H9 (cell line): ENCODE measurements around the gene STT3B. TPM values are rescaled to one million over a fixed set of nuclear protein-coding genes. Genes with fewer than 3 reads are reported as not detected.
A peak's percentile ranks its signal among the peaks of the same experiment; 100 is the strongest.

ENCODE experiments used
- DNase-seq: peaks from one replicate; pipeline ENCODE4 v3.0.0-alpha.2; 2017
- H2AFZ ChIP-seq: one replicate; pipeline ENCODE4 v1.6.1; 2013; ENCODE audit warnings: mild to moderate bottlenecking, low read length, control low read depth, moderate library complexity
- H2AK5ac ChIP-seq: 2 replicates; pipeline ENCODE4 v1.6.1; 2013; ENCODE audit warnings: low read length, control low read depth, mixed read lengths; ENCODE audit not compliant: insufficient read length
- H2BK120ac ChIP-seq: one replicate; pipeline ENCODE4 v1.6.1; 2013; ENCODE audit warnings: low read depth, mild to moderate bottlenecking, low read length, control low read depth, inconsistent platforms; ENCODE audit not compliant: poor library complexity, severe bottlenecking
- H2BK12ac ChIP-seq: 2 replicates; pipeline ENCODE4 v1.6.1; 2013; ENCODE audit warnings: low read length, control low read depth, mixed read lengths, low read depth; ENCODE audit not compliant: insufficient read length
- H2BK15ac ChIP-seq: 2 replicates; pipeline ENCODE4 v1.6.1; 2013; ENCODE audit warnings: low read depth, low read length, control low read depth
- H2BK20ac ChIP-seq: one replicate; pipeline ENCODE4 v1.6.1; 2013; ENCODE audit warnings: low read depth, mild to moderate bottlenecking, low read length, control low read depth, inconsistent platforms; ENCODE audit not compliant: poor library complexity, severe bottlenecking
- H2BK5ac ChIP-seq: 2 replicates; pipeline ENCODE4 v1.6.1; 2013; ENCODE audit warnings: low read length, control low read depth, mixed read lengths; ENCODE audit not compliant: insufficient read length
- H3K14ac ChIP-seq: 2 replicates; pipeline ENCODE4 v1.6.1; 2013; ENCODE audit warnings: low read length, control low read depth; ENCODE audit not compliant: insufficient read depth
- H3K18ac ChIP-seq: 2 replicates; pipeline ENCODE4 v1.6.1; 2013; ENCODE audit warnings: low read depth, mild to moderate bottlenecking, mixed read lengths, low read length, control low read depth; ENCODE audit not compliant: insufficient read length
- H3K23ac ChIP-seq: 2 replicates; pipeline ENCODE4 v1.6.1; 2013; ENCODE audit warnings: low read length, control low read depth, mixed read lengths, low read depth; ENCODE audit not compliant: insufficient read length
- H3K23me2 ChIP-seq: 2 replicates; pipeline ENCODE4 v1.6.1; 2013; ENCODE audit warnings: low read depth, mild to moderate bottlenecking, mixed read lengths, low read length, control low read depth; ENCODE audit not compliant: insufficient read length, poor library complexity, severe bottlenecking
- H3K27ac ChIP-seq: 2 replicates; pipeline ENCODE4 v1.5.1; 2013; ENCODE audit warnings: low read length, control low read depth, mixed read lengths, low read depth; ENCODE audit not compliant: insufficient read length
- H3K27me3 ChIP-seq: 2 replicates; pipeline ENCODE4 v1.6.1; 2013; ENCODE audit warnings: low read length, control low read depth, inconsistent platforms; ENCODE audit not compliant: insufficient read depth
- H3K4ac ChIP-seq: 2 replicates; pipeline ENCODE4 v1.6.1; 2013; ENCODE audit warnings: low read depth, mild to moderate bottlenecking, control low read depth, inconsistent platforms, low read length, moderate library complexity
- H3K4me1 ChIP-seq: 2 replicates; pipeline ENCODE4 v1.6.1; 2013; ENCODE audit warnings: low read length, control low read depth, inconsistent platforms; ENCODE audit not compliant: insufficient read depth
- H3K4me2 ChIP-seq: 2 replicates; pipeline ENCODE4 v1.6.1; 2013; ENCODE audit warnings: low read length, control low read depth, mixed read lengths; ENCODE audit not compliant: insufficient read length, insufficient read depth
- H3K56ac ChIP-seq: 2 replicates; pipeline ENCODE4 v1.6.1; 2013; ENCODE audit warnings: low read depth, mild to moderate bottlenecking, mixed read lengths, low read length, control low read depth; ENCODE audit not compliant: insufficient read length
- H3K79me1 ChIP-seq: 2 replicates; pipeline ENCODE4 v1.6.1; 2013; ENCODE audit warnings: low read depth, mild to moderate bottlenecking, moderate library complexity, low read length, control low read depth, inconsistent platforms; ENCODE audit not compliant: insufficient read depth, poor library complexity, severe bottlenecking
- H3K79me2 ChIP-seq: 2 replicates; pipeline ENCODE4 v1.6.1; 2013; ENCODE audit warnings: low read length, control low read depth, inconsistent platforms; ENCODE audit not compliant: insufficient read depth
- H3K9ac ChIP-seq: 2 replicates; pipeline ENCODE4 v1.6.1; 2013; ENCODE audit warnings: low read length, control low read depth, mixed read lengths; ENCODE audit not compliant: insufficient read length; ENCODE audit errors: extremely low read depth
- H3K9me3 ChIP-seq: one replicate; pipeline ENCODE4 v1.6.1; 2013; ENCODE audit warnings: low read depth, low read length, inconsistent platforms; ENCODE audit not compliant: control insufficient read depth
- H3T11ph ChIP-seq: one replicate; pipeline ENCODE4 v1.6.1; 2013; ENCODE audit warnings: mild to moderate bottlenecking, low read length, control low read depth, inconsistent platforms
- H4K20me1 ChIP-seq: one replicate; pipeline ENCODE4 v1.6.1; 2013; ENCODE audit not compliant: control insufficient read depth, insufficient read length, insufficient read depth
- H4K5ac ChIP-seq: 2 replicates; pipeline ENCODE4 v1.6.1; 2013; ENCODE audit warnings: low read depth, mild to moderate bottlenecking, mixed read lengths, low read length, control low read depth; ENCODE audit not compliant: insufficient read length
- H4K8ac ChIP-seq: replicated peaks from 2 replicates; pipeline ENCODE4 v1.6.1; 2013; ENCODE audit warnings: low read length, control low read depth, mixed read lengths, low read depth; ENCODE audit not compliant: insufficient read length
- H4K91ac ChIP-seq: 2 replicates; pipeline ENCODE4 v1.6.1; 2013; ENCODE audit warnings: low read depth, mild to moderate bottlenecking, moderate library complexity, mixed read lengths, low read length, control low read depth; ENCODE audit not compliant: insufficient read length
- H3K27ac Mint-ChIP-seq, 3 experiments: 2 replicates in 2 of 3; 3 replicates in 1 of 3; pipeline ENCODE4 v1.8.0; 2020 to 2021; ENCODE audit warnings: mixed read lengths in 3 of 3, mild to moderate bottlenecking in 1 of 3, moderate library complexity in 1 of 3
- H3K27me3 Mint-ChIP-seq: 2 replicates; pipeline ENCODE4 v1.8.0; 2021; ENCODE audit warnings: low read depth, mild to moderate bottlenecking, moderate library complexity, mixed read lengths
- H3K36me3 Mint-ChIP-seq, 3 experiments: 2 replicates in 2 of 3; 3 replicates in 1 of 3; pipeline ENCODE4 v1.8.0; 2020 to 2021; ENCODE audit warnings: low read depth in 3 of 3, mixed read lengths in 3 of 3; ENCODE audit not compliant: insufficient read depth in 1 of 3
- H3K4me1 Mint-ChIP-seq, 2 experiments: 2 replicates each; pipeline ENCODE4 v1.8.0; 2020; ENCODE audit warnings: mixed read lengths in 2 of 2
- H3K4me3 Mint-ChIP-seq, 2 experiments: 2 replicates in 1 of 2; 3 replicates in 1 of 2; pipeline ENCODE4 v1.8.0; 2020 to 2021; ENCODE audit warnings: mild to moderate bottlenecking in 2 of 2, mixed read lengths in 2 of 2, moderate library complexity in 1 of 2
- H3K9me3 Mint-ChIP-seq, 2 experiments: 2 replicates in 1 of 2; 3 replicates in 1 of 2; pipeline ENCODE4 v1.8.0; 2020; ENCODE audit warnings: mild to moderate bottlenecking in 2 of 2, mixed read lengths in 2 of 2, moderate library complexity in 1 of 2
- WGBS: extraction: QIAGEN DNeasy Blood & Tissue Kit; methylation state at CpG from one replicate; pipeline ENCODE4 v1.1.7; 2013; ENCODE audit warnings: missing lambda C conversion rate, low lambda C conversion rate, mixed read lengths; ENCODE audit not compliant: insufficient read length; ENCODE audit errors: extremely low coverage; 5-methylcytosine and 5-hydroxymethylcytosine counted together
- total RNA-seq: library from RNA; stranded (reverse); gene quantifications from 2 replicates; pipeline ENCODE4 v1.2.1, GENCODE V29; 2021
- TF ChIP-seq, protein P1 (sequence below): fragments of 200-600 bp; sonication (generic); conservative IDR thresholded peaks from 3 replicates; pipeline ENCODE4 v1.8.0; 2021; ENCODE audit warnings: antibody characterized with exemption, mild to moderate bottlenecking

The STT3B gene
- total RNA-seq, 1 experiment from 2014 or later, result 79.9 TPM

- Mint-ChIP-seq H3K4me1 (no peaks in the 10 kb centered on the region), H3K27me3 (no peaks in the 10 kb centered on the region), H3K27ac (no peak overlapping the region), H3K4me3 (no peak overlapping the region), H3K36me3 (peaks cover 0 to 12% (median 5%) of the 10 kb centered on the region in 3 experiments; a peak in 5 of 7 replicates), H3K9me3 (no peaks in the 10 kb centered on the region)
- TF ChIP-seq, protein P1, sequence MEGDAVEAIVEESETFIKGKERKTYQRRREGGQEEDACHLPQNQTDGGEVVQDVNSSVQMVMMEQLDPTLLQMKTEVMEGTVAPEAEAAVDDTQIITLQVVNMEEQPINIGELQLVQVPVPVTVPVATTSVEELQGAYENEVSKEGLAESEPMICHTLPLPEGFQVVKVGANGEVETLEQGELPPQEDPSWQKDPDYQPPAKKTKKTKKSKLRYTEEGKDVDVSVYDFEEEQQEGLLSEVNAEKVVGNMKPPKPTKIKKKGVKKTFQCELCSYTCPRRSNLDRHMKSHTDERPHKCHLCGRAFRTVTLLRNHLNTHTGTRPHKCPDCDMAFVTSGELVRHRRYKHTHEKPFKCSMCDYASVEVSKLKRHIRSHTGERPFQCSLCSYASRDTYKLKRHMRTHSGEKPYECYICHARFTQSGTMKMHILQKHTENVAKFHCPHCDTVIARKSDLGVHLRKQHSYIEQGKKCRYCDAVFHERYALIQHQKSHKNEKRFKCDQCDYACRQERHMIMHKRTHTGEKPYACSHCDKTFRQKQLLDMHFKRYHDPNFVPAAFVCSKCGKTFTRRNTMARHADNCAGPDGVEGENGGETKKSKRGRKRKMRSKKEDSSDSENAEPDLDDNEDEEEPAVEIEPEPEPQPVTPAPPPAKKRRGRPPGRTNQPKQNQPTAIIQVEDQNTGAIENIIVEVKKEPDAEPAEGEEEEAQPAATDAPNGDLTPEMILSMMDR, result peak; percentile 59
- H3K23ac ChIP-seq, result no peak overlapping the region
- no CpG with 5 or more reads among the region's 1 CpG for WGBS
- H2BK12ac ChIP-seq, result no peak overlapping the region
- no peaks in the 10 kb centered on the region for H3K9me3 ChIP-seq
- H3K4me2 ChIP-seq, result no peak overlapping the region
- H3K23me2 ChIP-seq, result no peaks in the 10 kb centered on the region
- H3K4ac ChIP-seq, result no peak overlapping the region
- DNase-seq, result no peak
- no peaks in the 10 kb centered on the region for H3K79me1 ChIP-seq
- H2BK15ac ChIP-seq, result no peak overlapping the region
- no peak overlapping the region for H3T11ph ChIP-seq
- H3K27me3 ChIP-seq, result no peaks in the 10 kb centered on the region
- H2BK5ac ChIP-seq, result no peak overlapping the region
- H4K5ac ChIP-seq, result no peak overlapping the region
- H4K91ac ChIP-seq, result no peak overlapping the region
- H3K9ac ChIP-seq, result no peak overlapping the region
- H3K79me2 ChIP-seq, result no peaks in the 10 kb centered on the region
- H3K4me1 ChIP-seq, result no peaks in the 10 kb centered on the region
- no peak overlapping the region for H3K14ac ChIP-seq
- no peaks in the 10 kb centered on the region for H4K20me1 ChIP-seq
- H3K27ac ChIP-seq, result no peak overlapping the region
- no peak overlapping the region for H2BK20ac ChIP-seq
- H4K8ac ChIP-seq, result no peak overlapping the region
- H2AFZ ChIP-seq, result no peak overlapping the region
- no peak overlapping the region for H3K56ac ChIP-seq
- no peak overlapping the region for H2BK120ac ChIP-seq
- H2AK5ac ChIP-seq, result no peak overlapping the region
- no peak overlapping the region for H3K18ac ChIP-seq
Measured at GRCh38 chr3:31639828-31640227, 107.1 kb downstream of the STT3B start.
